HFFc6 (cell line): ENCODE data around the gene DRGX. TPM values are rescaled to one million over a fixed set of nuclear protein-coding genes. Genes with fewer than 3 reads are reported as not detected.

Experiments used
- DNase-seq: peaks from one replicate; pipeline ENCODE4 v3.0.0-alpha.2; 2018
- H3K27ac Mint-ChIP-seq: 2 replicates; pipeline ENCODE4 v1.8.0; 2020; ENCODE audit warnings: mild to moderate bottlenecking, mixed read lengths
- H3K27me3 Mint-ChIP-seq: 2 replicates; pipeline ENCODE4 v1.8.0; 2021; ENCODE audit warnings: mild to moderate bottlenecking, moderate library complexity, mixed read lengths; ENCODE audit not compliant: insufficient read depth
- H3K36me3 Mint-ChIP-seq: 2 replicates; pipeline ENCODE4 v1.8.0; 2021; ENCODE audit warnings: low read depth, mixed read lengths
- H3K4me1 Mint-ChIP-seq: 2 replicates; pipeline ENCODE4 v1.8.0; 2020; ENCODE audit warnings: low read depth, mixed read lengths
- H3K4me3 Mint-ChIP-seq: 2 replicates; pipeline ENCODE4 v1.8.0; 2020; ENCODE audit warnings: mild to moderate bottlenecking, moderate library complexity, mixed read lengths
- H3K9me3 Mint-ChIP-seq: 2 replicates; pipeline ENCODE4 v1.8.0; 2020; ENCODE audit warnings: mild to moderate bottlenecking, mixed read lengths
- total RNA-seq, 6 experiments: library from RNA; stranded (reverse); fragmentation: NEBNext Ultra II Directional; extraction: Animal tissue kit (Norgen Biotek cat#: 25700); gene quantifications; 2 replicates in 1 of 6; 3 replicates in 5 of 6; pipeline ENCODE4 v1.2.3, GENCODE V29; 2021
- TF ChIP-seq, protein P1 (sequence below): fragments of 200-600 bp; sonication (generic); IDR thresholded peaks from 2 replicates; pipeline ENCODE4 v1.5.0; 2021; ENCODE audit warnings: antibody characterized with exemption, mild to moderate bottlenecking

DRGX gene
- total RNA-seq, 6 experiments from 2014 or later = 0.10 to 0.35 (median 0.14) TPM; not detected in 1

GRCh38 chr10:49379596-49380410, 16.1 kb downstream of the DRGX start:
- Mint-ChIP-seq H3K9me3 (no peaks in the 10 kb centered on the region), H3K27ac (no peak overlapping the region), H3K4me3 (no peak overlapping the region), H3K27me3 (peaks cover 41% of the 10 kb centered on the region), H3K36me3 (no peaks in the 10 kb centered on the region), H3K4me1 (no peaks in the 10 kb centered on the region)
- TF ChIP-seq, protein P1, sequence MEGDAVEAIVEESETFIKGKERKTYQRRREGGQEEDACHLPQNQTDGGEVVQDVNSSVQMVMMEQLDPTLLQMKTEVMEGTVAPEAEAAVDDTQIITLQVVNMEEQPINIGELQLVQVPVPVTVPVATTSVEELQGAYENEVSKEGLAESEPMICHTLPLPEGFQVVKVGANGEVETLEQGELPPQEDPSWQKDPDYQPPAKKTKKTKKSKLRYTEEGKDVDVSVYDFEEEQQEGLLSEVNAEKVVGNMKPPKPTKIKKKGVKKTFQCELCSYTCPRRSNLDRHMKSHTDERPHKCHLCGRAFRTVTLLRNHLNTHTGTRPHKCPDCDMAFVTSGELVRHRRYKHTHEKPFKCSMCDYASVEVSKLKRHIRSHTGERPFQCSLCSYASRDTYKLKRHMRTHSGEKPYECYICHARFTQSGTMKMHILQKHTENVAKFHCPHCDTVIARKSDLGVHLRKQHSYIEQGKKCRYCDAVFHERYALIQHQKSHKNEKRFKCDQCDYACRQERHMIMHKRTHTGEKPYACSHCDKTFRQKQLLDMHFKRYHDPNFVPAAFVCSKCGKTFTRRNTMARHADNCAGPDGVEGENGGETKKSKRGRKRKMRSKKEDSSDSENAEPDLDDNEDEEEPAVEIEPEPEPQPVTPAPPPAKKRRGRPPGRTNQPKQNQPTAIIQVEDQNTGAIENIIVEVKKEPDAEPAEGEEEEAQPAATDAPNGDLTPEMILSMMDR = no peak; the same call in 1 of the 2 replicates
- DNase-seq = no peak

DNA sequence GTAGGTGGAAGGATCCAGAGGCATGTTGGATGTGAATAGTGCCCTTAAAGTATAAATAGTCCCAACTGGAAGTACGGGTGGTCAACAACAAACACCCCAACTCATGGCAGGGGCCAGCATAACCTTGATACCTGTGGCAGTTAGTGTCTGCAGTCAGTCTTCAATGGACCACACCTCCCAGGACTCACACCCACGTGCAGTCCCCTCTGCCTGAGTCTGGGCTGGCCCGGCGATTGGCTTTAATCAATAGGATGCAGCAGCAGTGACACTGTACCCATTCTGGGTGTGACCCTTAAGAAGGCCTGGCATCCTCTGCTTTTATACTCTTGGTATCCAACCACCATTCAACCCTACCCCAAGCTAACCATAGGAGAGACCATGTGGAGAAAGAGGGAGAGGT, 18.6 kb downstream of the DRGX start:
- H3K36me3 Mint-ChIP-seq = no peaks in the 10 kb centered on the region
- H3K4me1 Mint-ChIP-seq = no peaks in the 10 kb centered on the region
- H3K9me3 Mint-ChIP-seq = no peaks in the 10 kb centered on the region
- no peak overlapping the region for H3K27ac Mint-ChIP-seq
- peaks cover 32% of the 10 kb centered on the region for H3K27me3 Mint-ChIP-seq
- no peak for DNase-seq
- TF ChIP-seq, protein P1 = no peak
- H3K4me3 Mint-ChIP-seq = no peak overlapping the region

DNA sequence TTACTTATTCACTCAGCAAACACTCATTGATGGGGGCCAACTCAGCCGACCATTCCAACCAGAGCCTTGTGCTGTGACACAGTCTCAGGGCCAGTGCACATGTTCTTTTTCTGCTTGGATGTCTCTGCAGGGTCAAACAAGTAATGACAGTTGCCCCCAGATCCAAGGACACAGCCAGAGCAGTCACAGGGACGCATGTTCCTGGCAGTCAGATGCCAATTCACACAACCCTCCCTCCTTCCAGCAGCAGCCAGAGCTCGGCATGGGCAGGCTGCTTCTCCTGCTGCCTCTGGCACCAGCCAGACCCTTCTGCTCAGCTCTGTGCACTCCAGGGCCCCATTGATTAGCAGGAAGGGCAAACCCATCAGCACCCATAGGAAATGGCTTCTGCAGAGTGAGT, 20.3 kb downstream of the DRGX start:
- H3K4me3 Mint-ChIP-seq = no peak overlapping the region
- H3K27ac Mint-ChIP-seq = no peak overlapping the region
- TF ChIP-seq, protein P1 = no peak
- no peaks in the 10 kb centered on the region for H3K4me1 Mint-ChIP-seq
- no peaks in the 10 kb centered on the region for H3K36me3 Mint-ChIP-seq
- DNase-seq = no peak
- H3K9me3 Mint-ChIP-seq = no peaks in the 10 kb centered on the region
- peaks cover 21% of the 10 kb centered on the region for H3K27me3 Mint-ChIP-seq

DNA sequence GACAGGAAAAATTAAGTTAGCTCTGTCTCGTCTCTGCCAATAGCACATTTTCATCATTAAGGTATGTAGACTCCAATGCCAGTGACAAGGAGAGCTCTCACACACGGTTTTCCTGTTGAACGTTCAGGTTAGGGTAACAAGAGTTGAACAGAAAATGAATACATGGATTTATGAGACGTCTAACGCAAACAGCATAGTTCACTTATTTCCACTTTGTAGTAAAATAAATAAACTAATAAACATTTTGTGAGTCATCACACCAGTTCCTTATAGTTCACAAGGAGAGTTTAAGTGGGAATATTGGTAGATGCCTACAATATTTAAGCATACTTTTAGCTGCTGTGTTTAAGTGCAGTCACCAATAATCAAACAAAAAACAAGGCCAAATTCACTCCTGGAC, 21.1 kb downstream of the DRGX start:
- Mint-ChIP-seq H3K9me3 (no peaks in the 10 kb centered on the region), H3K36me3 (no peaks in the 10 kb centered on the region), H3K27me3 (peaks cover 14% of the 10 kb centered on the region), H3K4me1 (no peaks in the 10 kb centered on the region), H3K4me3 (no peak overlapping the region), H3K27ac (no peak overlapping the region)
- TF ChIP-seq, protein P1 = no peak
- no peak for DNase-seq

DNA sequence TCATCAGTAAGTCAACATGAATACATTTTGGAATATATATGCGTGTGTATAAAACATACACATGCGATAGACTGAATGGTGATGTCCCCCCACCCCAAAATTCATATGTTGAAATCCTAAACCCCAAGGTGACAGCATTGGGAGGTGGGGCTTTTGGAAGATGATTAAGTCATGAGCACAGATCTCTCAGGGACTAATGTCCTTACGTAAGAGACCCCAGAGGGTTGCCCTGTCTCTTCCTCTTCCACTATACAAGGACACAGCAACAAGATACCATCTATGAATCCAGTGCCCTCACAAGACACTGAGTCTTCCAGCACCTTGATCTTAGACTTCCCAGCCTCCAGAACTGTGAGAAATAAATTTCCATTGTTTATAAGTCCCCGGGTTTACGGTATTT, 22.5 kb downstream of the DRGX start:
- Mint-ChIP-seq H3K27ac (no peak overlapping the region), H3K4me3 (no peak overlapping the region), H3K4me1 (peaks cover 7% of the 10 kb centered on the region), H3K9me3 (no peaks in the 10 kb centered on the region), H3K27me3 (peaks cover 20% of the 10 kb centered on the region), H3K36me3 (no peaks in the 10 kb centered on the region)
- TF ChIP-seq, protein P1 = no peak
- DNase-seq = no peak
